GM12878 (cell line): Measurements from ENCODE around the gene ZNRF3. TPM values are rescaled to one million over a fixed set of nuclear protein-coding genes. Genes with fewer than 3 reads are reported as not detected.
"Not testable (repeated sequence)": the region's sequence is repeated elsewhere in the genome, so short reads cannot be mapped to it uniquely, and the experiment has no call there.

ENCODE experiments used
- ATAC-seq: fragments of 200-7000 bp; cut with Tn5 transposase; 3 replicates; pipeline ENCODE4 v1.9.1; 2020; ENCODE audit warnings: mild to moderate bottlenecking, moderate library complexity
- BruUV-seq: library from RNA; stranded (reverse); fragments of 400-500 nt; replicated peaks from 2 replicates; lab custom pipeline; 2021; lab: Mats Ljungman, UMichigan
- CTCF ChIA-PET: fragments of 300-600 bp; sonication (Branson Sonifier 250); formaldehyde crosslinking; extraction: SDS; loops from one replicate; lab custom pipeline; 2021; ENCODE audit warnings: inconsistent platforms; lab: Yijun Ruan, JAX
- POLR2A ChIA-PET: fragments of 350-600 bp; formaldehyde crosslinking; extraction: SDS; loops from one replicate; lab custom pipeline; 2021; ENCODE audit warnings: inconsistent platforms; lab: Charles Lee
- RAD21 ChIA-PET: fragments of 300-600 bp; sonication (Branson Sonifier 250); formaldehyde crosslinking; loops from one replicate; lab custom pipeline; 2023; ENCODE audit warnings: antibody characterized with exemption; ENCODE audit not compliant: unreplicated experiment; lab: Charles Lee
- SMC1A ChIA-PET: fragments of 300-600 bp; sonication (Branson Sonifier 250); formaldehyde crosslinking; loops from one replicate; lab custom pipeline; 2023; ENCODE audit not compliant: unreplicated experiment, uncharacterized antibody; lab: Charles Lee
- DNase-seq: peaks from one replicate; pipeline ENCODE4 v3.0.0-alpha.2; 2011; ENCODE audit warnings: low read depth, low spot score
- FAIRE-seq: peaks from 3 replicates; lab custom pipeline; 2011; peaks lifted over from hg19 to GRCh38; lab: Jason Lieb, UNC
- H2AFZ ChIP-seq: 2 replicates; pipeline ENCODE4 v1.6.0; 2011; ENCODE audit warnings: low read depth, low read length, control low read depth; ENCODE audit not compliant: control insufficient read depth
- H3K27ac ChIP-seq: 2 replicates; pipeline ENCODE4 v1.5.1; 2011; ENCODE audit warnings: control low read depth; ENCODE audit not compliant: control insufficient read depth, insufficient read depth
- H3K27me3 ChIP-seq, 2 experiments: replicated peaks in 1 of 2; 2 replicates each; pipeline versions ENCODE4 v1.6.0 to v1.6.1; 2011; ENCODE audit warnings: low read length in 1 of 2; ENCODE audit not compliant: control insufficient read depth in 2 of 2, insufficient read depth in 2 of 2
- H3K36me3 ChIP-seq, 2 experiments: 2 replicates each; pipeline ENCODE4 v1.5.1; 2011; ENCODE audit warnings: low read length in 1 of 2; ENCODE audit not compliant: control insufficient read depth in 2 of 2, insufficient read depth in 2 of 2
- H3K4me1 ChIP-seq: 2 replicates; pipeline ENCODE4 v1.6.1; 2011; ENCODE audit warnings: mild to moderate bottlenecking, low read length, moderate library complexity, mixed read lengths; ENCODE audit not compliant: control insufficient read depth, insufficient read depth
- H3K4me2 ChIP-seq: 2 replicates; pipeline ENCODE4 v1.6.0; 2011; ENCODE audit warnings: control low read depth; ENCODE audit not compliant: control insufficient read depth, insufficient read depth
- H3K4me3 ChIP-seq: fragments of 200-600 bp; sonication (generic); 2 replicates; pipeline ENCODE4 v1.5.1; 2016
- H3K79me2 ChIP-seq: 2 replicates; pipeline ENCODE4 v1.6.0; 2011; ENCODE audit warnings: low read length; ENCODE audit not compliant: control insufficient read depth, insufficient read depth
- H3K9ac ChIP-seq: 2 replicates; pipeline ENCODE4 v1.8.0; 2011; ENCODE audit warnings: low read length, control low read depth, mixed read lengths; ENCODE audit not compliant: control insufficient read depth, insufficient read depth
- H3K9me3 ChIP-seq: replicated peaks from 3 replicates; pipeline ENCODE4 v1.5.1; 2011; ENCODE audit warnings: mild to moderate bottlenecking, low read length; ENCODE audit not compliant: control insufficient read depth, insufficient read depth
- H4K20me1 ChIP-seq: 2 replicates; pipeline ENCODE4 v1.6.0; 2011; ENCODE audit not compliant: control insufficient read depth, insufficient read depth
- BHLHE40 ChIP-seq, 2 experiments: fragments of 450-650 bp in 1 of 2; IDR thresholded peaks; 2 replicates each; pipeline ENCODE4 v1.6.1; 2011 to 2017; ENCODE audit warnings: low read depth in 2 of 2, borderline replicate concordance in 1 of 2, improper control_type of control experiment in 1 of 2, low read length in 1 of 2, mild to moderate bottlenecking in 1 of 2
- CHD2 ChIP-seq: IDR thresholded peaks from 2 replicates; pipeline ENCODE4 v1.6.1; 2011; ENCODE audit warnings: low read depth, low read length, improper control_type of control experiment, borderline replicate concordance
- FOXK2 ChIP-seq: fragments of 450-650 bp; IDR thresholded peaks from 2 replicates; pipeline ENCODE4 v1.6.1; 2017; ENCODE audit warnings: mild to moderate bottlenecking, moderate library complexity
- HDGF ChIP-seq: fragments of 450-650 bp; IDR thresholded peaks from 2 replicates; pipeline ENCODE4 v1.6.1; 2016; ENCODE audit warnings: antibody characterized with exemption
- MYC ChIP-seq: IDR thresholded peaks from 2 replicates; pipeline ENCODE4 v1.6.1; 2011; ENCODE audit warnings: mild to moderate bottlenecking, low read length, moderate library complexity, inconsistent platforms; ENCODE audit not compliant: insufficient read depth, insufficient replicate concordance, insufficient read length, severe bottlenecking
- NR2F1 ChIP-seq: fragments of 450-650 bp; conservative IDR thresholded peaks from 2 replicates; pipeline ENCODE4 v1.6.1; 2017; ENCODE audit warnings: mild to moderate bottlenecking
- RBBP5 ChIP-seq: fragments of 200-600 bp; sonication (generic); conservative IDR thresholded peaks from 2 replicates; pipeline ENCODE4 v1.6.1; 2016
- STAT3 ChIP-seq: IDR thresholded peaks from 2 replicates; pipeline ENCODE4 v1.6.1; 2011; ENCODE audit warnings: low read depth, low read length, improper control_type of control experiment
- TBL1XR1 ChIP-seq: IDR thresholded peaks from 2 replicates; pipeline ENCODE4 v1.6.1; 2012; ENCODE audit warnings: low read depth, low read length, improper control_type of control experiment
- ZNF217 ChIP-seq: fragments of 450-650 bp; IDR thresholded peaks from 2 replicates; pipeline ENCODE4 v1.6.1; 2017; ENCODE audit warnings: antibody characterized with exemption, mild to moderate bottlenecking
- WGBS: methylation state at CpG from one replicate; pipeline ENCODE4 v1.1.6; 2016; ENCODE audit warnings: low lambda C conversion rate; ENCODE audit not compliant: insufficient replicate concordance, insufficient coverage; ENCODE audit errors: missing lambda C conversion rate; 5-methylcytosine and 5-hydroxymethylcytosine counted together
- in situ Hi-C: fragments of 300-500 bp; cut with MboI; formaldehyde crosslinking; loops from 9 replicates; pipeline ENCODE4 v1.14.3; 2018; ENCODE audit warnings: mixed read lengths
- intact Hi-C: fragments of 100-400 bp; cut with micrococcal nuclease; formaldehyde crosslinking; loops from one replicate; pipeline ENCODE4 v1.14.2; 2022; ENCODE audit not compliant: unreplicated experiment
- polyA plus RNA-seq, 11 experiments: library from polyadenylated mRNA; depleted of rRNA in 4 of 11; unstranded in 6 of 11; stranded (reverse) in 5 of 11; fragments of >200 nt; fragmentation: Nextera tagmentation in 4 of 11; fragmentation: Illumina TruSeq in 1 of 11; extraction: Ambion mirVana in 4 of 11; extraction: Trizol in 1 of 11; gene quantifications; 1 replicate in 1 of 11; 2 replicates in 10 of 11; pipeline versions ENCODE4 v1.2.1 to v1.2.3, GENCODE V29; 2011 to 2016; ENCODE audit warnings: inconsistent platforms in 2 of 11, missing spikeins in 2 of 11, low read depth in 1 of 11
- total RNA-seq, 4 experiments: library from RNA; depleted of rRNA in 3 of 4; stranded (reverse); fragments of >200 nt in 3 of 4; fragmentation: Illumina TruSeq in 1 of 4; extraction: Trizol in 1 of 4; gene quantifications; 2 replicates each; pipeline versions ENCODE4 v1.2.1 to v1.2.3, GENCODE V29; 2013 to 2021
- TF ChIP-seq, protein P1 (sequence below): IDR thresholded peaks from 2 replicates; pipeline ENCODE4 v1.6.1; 2011; ENCODE audit warnings: mild to moderate bottlenecking, low read depth, low read length, moderate library complexity; ENCODE audit not compliant: insufficient replicate concordance
- TF ChIP-seq, protein P2 (sequence below): fragments of 450-650 bp; formaldehyde crosslinking; IDR thresholded peaks from 2 replicates; pipeline ENCODE4 v1.4.0; 2022; ENCODE audit warnings: mild to moderate bottlenecking, moderate library complexity

Gene ZNRF3
- total and polyA plus RNA-seq, 10 of the 15 experiments (the other 5 are each of a cell fraction or from before 2014, with no cell fraction given): 0.05 to 2.4 (median 0.46) TPM

DNA sequence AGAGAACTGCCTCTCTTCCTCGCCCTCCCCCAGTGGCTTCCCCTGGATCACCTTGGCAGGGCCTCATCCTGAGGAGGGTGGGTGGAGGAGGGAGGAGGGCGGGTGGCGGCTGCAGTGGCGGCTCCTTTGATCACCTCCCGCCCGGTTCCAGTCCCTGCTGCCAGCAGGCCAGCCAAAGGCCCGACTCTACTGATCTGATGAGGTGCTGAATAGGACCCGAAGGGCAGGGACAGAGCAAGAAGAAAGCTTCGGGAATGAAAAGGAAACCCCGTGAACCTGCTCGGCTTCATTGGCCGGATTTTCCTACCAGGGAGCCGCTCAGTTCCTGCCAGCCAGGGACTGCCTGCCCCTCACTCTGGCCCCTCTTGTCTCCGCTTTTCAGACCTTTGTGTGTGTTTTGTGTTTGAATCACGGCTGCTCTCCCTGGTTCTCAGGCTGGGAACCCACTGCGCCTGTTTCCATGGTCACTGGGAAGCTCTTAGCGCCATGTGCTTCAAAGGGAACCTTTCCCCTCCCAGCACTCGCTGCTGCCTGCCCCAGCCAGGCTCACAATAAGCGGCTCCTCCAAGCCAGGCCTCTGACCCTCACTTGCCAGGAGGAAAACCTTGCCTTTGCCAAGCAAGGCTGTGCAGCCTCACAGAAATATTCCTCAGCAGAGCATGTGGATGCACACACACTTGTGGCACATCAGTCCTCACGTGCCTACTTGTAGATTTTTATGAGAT is 121.4 kb downstream of the ZNRF3 start:
- in situ Hi-C loops: no loop called here
- peak; percentile 44 for ATAC-seq

DNA sequence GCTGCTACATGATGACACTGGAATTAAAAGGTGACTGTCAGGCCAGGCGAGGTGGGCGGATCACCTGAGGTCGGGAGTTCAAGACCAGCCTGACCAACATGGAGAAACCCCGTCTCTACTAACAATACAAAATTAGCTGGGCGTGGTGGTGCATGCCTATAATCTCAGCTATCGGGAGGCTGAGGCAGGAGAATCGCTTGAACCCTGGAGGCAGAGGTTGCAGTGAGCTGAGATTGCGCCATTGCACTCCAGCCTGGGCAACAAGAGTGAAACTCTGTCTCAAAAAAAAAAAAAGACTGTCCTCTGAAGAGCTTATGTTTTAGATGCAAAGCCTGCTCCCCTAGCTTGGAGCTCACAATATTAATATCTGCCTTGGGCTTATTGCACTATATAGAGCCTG is 122.4 kb downstream of the ZNRF3 start:
- BruUV-seq, H3K27me3 ChIP-seq, FAIRE-seq, H3K79me2 ChIP-seq, DNase-seq, ATAC-seq, H3K4me3 ChIP-seq, H2AFZ ChIP-seq, in situ Hi-C loops, intact Hi-C loops, H3K9ac ChIP-seq, H3K27ac ChIP-seq, H3K4me1 ChIP-seq, H3K36me3 ChIP-seq, H3K4me2 ChIP-seq, H4K20me1 ChIP-seq, H3K9me3 ChIP-seq: not testable (repeated sequence)
- POLR2A ChIA-PET: interaction anchor here (0.6 to 1.7 kb wide), 4 partner anchors 13 to 764 kb away, joined by 3 to 9 read pairs (median 4); no protein-coding TSS in a partner anchor
- WGBS: 25% methylated on average over 8 of the region's 8 CpGs
- RAD21 ChIA-PET: interaction anchor here (0.6 to 2.2 kb wide), 6 partner anchors 8 to 49 kb away, joined by 3 to 7 read pairs (median 4); no protein-coding TSS in a partner anchor
- CTCF ChIA-PET: interaction anchor here (0.8 to 1.7 kb wide), 2 partner anchors 15 to 21 kb away, joined by 3 to 7 read pairs; no protein-coding TSS in a partner anchor
- SMC1A ChIA-PET: interaction anchor here (0.7 to 6.9 kb wide), 4 partner anchors 7 to 149 kb away, joined by 3 to 50 read pairs (median 14); no protein-coding TSS in a partner anchor

More for the DNA sequence above, 121.4 kb downstream of the ZNRF3 start:
- Histone ChIP-seq H4K20me1 (no peaks in the 10 kb centered on the region), H3K79me2 (no peaks in the 10 kb centered on the region), H3K4me1 (no peaks in the 10 kb centered on the region), H3K36me3 (no peaks in the 10 kb centered on the region), H3K9ac (no peak overlapping the region), H3K9me3 (no peaks in the 10 kb centered on the region), H3K27ac (no peak overlapping the region), H2AFZ (no peak overlapping the region), H3K4me3 (no peak overlapping the region), H3K27me3 (no peaks in the 10 kb centered on the region), H3K4me2 (no peak overlapping the region)
- FAIRE-seq: no peak
- WGBS: 27% methylated on average over 20 of the region's 20 CpGs
- TF ChIP-seq, protein P1, sequence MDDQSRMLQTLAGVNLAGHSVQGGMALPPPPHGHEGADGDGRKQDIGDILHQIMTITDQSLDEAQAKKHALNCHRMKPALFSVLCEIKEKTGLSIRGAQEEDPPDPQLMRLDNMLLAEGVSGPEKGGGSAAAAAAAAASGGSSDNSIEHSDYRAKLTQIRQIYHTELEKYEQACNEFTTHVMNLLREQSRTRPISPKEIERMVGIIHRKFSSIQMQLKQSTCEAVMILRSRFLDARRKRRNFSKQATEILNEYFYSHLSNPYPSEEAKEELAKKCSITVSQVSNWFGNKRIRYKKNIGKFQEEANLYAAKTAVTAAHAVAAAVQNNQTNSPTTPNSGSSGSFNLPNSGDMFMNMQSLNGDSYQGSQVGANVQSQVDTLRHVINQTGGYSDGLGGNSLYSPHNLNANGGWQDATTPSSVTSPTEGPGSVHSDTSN: no peak
- no peak for TF ChIP-seq RBBP5
- TF ChIP-seq STAT3: no peak
- no peak for TF ChIP-seq BHLHE40 (IDR thresholded peaks at IDR 0.05; ENCODE audit: borderline replicate concordance in 1 of 2, low read depth in 2 of 2, low read length in 1 of 2)
- TF ChIP-seq TBL1XR1: no peak
- TF ChIP-seq, protein P2, sequence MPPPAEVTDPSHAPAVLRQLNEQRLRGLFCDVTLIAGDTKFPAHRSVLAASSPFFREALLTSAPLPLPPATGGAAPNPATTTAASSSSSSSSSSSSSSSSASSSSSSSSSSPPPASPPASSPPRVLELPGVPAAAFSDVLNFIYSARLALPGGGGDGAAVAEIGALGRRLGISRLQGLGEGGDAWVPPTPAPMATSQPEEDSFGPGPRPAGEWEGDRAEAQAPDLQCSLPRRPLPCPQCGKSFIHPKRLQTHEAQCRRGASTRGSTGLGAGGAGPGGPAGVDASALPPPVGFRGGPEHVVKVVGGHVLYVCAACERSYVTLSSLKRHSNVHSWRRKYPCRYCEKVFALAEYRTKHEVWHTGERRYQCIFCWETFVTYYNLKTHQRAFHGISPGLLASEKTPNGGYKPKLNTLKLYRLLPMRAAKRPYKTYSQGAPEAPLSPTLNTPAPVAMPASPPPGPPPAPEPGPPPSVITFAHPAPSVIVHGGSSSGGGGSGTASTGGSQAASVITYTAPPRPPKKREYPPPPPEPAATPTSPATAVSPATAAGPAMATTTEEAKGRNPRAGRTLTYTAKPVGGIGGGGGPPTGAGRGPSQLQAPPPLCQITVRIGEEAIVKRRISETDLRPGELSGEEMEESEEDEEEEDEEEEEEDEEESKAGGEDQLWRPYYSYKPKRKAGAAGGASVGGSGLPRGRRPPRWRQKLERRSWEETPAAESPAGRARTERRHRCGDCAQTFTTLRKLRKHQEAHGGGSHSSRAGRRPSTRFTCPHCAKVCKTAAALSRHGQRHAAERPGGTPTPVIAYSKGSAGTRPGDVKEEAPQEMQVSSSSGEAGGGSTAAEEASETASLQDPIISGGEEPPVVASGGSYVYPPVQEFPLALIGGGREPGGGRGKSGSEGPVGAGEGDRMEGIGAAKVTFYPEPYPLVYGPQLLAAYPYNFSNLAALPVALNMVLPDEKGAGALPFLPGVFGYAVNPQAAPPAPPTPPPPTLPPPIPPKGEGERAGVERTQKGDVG (CRISPR knock-in tag): no peak
- TF ChIP-seq HDGF: no peak
- TF ChIP-seq FOXK2: no peak
- TF ChIP-seq ZNF217: no peak
- no peak for TF ChIP-seq CHD2
- TF ChIP-seq NR2F1: no peak
- no peak for TF ChIP-seq MYC
- ChIA-PET SMC1A (interaction anchor here (1.7 to 6.9 kb wide), 3 partner anchors 8 to 27 kb away, joined by 5 to 50 read pairs (median 24); no protein-coding TSS in a partner anchor), CTCF (interaction anchor here (0.8 to 1.7 kb wide), 3 partner anchors 14 to 24 kb away, joined by 3 to 7 read pairs (median 4); no protein-coding TSS in a partner anchor), POLR2A (interaction anchor here (1.7 kb wide), 1 partner anchor 12 kb away, joined by 4 read pairs; no protein-coding TSS in a partner anchor), RAD21 (interaction anchor here (0.6 to 2.2 kb wide), 6 partner anchors 9 to 78 kb away, joined by 3 to 7 read pairs (median 4); no protein-coding TSS in a partner anchor)
- no peak for DNase-seq
- intact Hi-C loops: no loop called here
- no TSS peak for BruUV-seq
